HG03457 (cell line): ENCODE results near the gene TMEM128.
"Not testable (repeated sequence)": the region's sequence is repeated elsewhere in the genome, so short reads cannot be mapped to it uniquely, and the experiment has no call there.

ENCODE experiments used
- ATAC-seq: cut with Tn5 transposase; IDR thresholded peaks from one replicate; pipeline ENCODE4 v1.9.1; 2021; ENCODE audit warnings: moderate number of reproducible peaks; ENCODE audit not compliant: unreplicated experiment

TMEM128 gene

GRCh38 chr4:4257705-4258104 is 9.7 kb upstream of the TMEM128 start:
- ATAC-seq: not testable (repeated sequence)

- no peak for ATAC-seq
These were observed 8.8 kb upstream of the TMEM128 start for GRCh38 chr4:4256799-4257198.

- ATAC-seq: no peak
These were observed 6.6 kb upstream of the TMEM128 start for GRCh38 chr4:4254666-4255065.

- ATAC-seq: no peak
These were observed 6.2 kb upstream of the TMEM128 start for GRCh38 chr4:4254199-4254598.

- ATAC-seq: no peak
These were observed 1.8 kb upstream of the TMEM128 start for GRCh38 chr4:4249866-4250265.

GRCh38 chr4:4249342-4249741 is 1.3 kb upstream of the TMEM128 start:
- not testable (repeated sequence) for ATAC-seq

- ATAC-seq: no peak
These were observed 821 bp upstream of the TMEM128 start for GRCh38 chr4:4248885-4249203.

GRCh38 chr4:4247696-4248028 is 361 bp downstream of the TMEM128 start:
- peak; percentile 3 for ATAC-seq

GRCh38 chr4:4245172-4245571 is 2.9 kb downstream of the TMEM128 start:
- ATAC-seq: no peak

GRCh38 chr4:4239551-4239950 is 8.5 kb downstream of the TMEM128 start:
- ATAC-seq: not testable (repeated sequence)

- no peak for ATAC-seq
These were observed 14.4 kb downstream of the TMEM128 start for GRCh38 chr4:4233610-4234009.

GRCh38 chr4:4228356-4228668 is 19.7 kb downstream of the TMEM128 start:
- no peak for ATAC-seq

- ATAC-seq: no peak
These were observed 20.3 kb downstream of the TMEM128 start for GRCh38 chr4:4227510-4228355.

GRCh38 chr4:4226606-4227438 is 21.2 kb downstream of the TMEM128 start, which contains the start of gene OTOP1:
Gene OTOP1 (minus strand): TSS chr4:4226929. CDS start chr4:4226864, 65 bp downstream.
- ATAC-seq: no peak

- no peak for ATAC-seq
These were observed 22.0 kb downstream of the TMEM128 start for GRCh38 chr4:4225915-4226605.

- no peak for ATAC-seq
These were observed 30.9 kb downstream of the TMEM128 start for GRCh38 chr4:4217113-4217512.

- no peak for ATAC-seq
These were observed 31.4 kb downstream of the TMEM128 start for GRCh38 chr4:4216648-4217047.

- not testable (repeated sequence) for ATAC-seq
These were observed 34.3 kb downstream of the TMEM128 start for GRCh38 chr4:4213674-4214073.

- no peak for ATAC-seq
These were observed 41.8 kb downstream of the TMEM128 start for GRCh38 chr4:4206204-4206603.

- ATAC-seq: no peak
These were observed 43.6 kb downstream of the TMEM128 start for GRCh38 chr4:4204401-4204745.

- no peak for ATAC-seq
These were observed 44.2 kb downstream of the TMEM128 start for GRCh38 chr4:4203688-4204400.
